ENCODE data around the gene CFAP90.

CFAP90 gene

GRCh38 chr5:7886849-7887475, 36.0 kb upstream of the CFAP90 start:
- peaks cover 27% of the 10 kb centered on the region for H3K36me3 ChIP-seq
- H3K4me1 ChIP-seq (ENCODE audit: control insufficient read depth in 1 of 2, insufficient read depth in 1 of 2, low read depth in 1 of 2, low read length in 1 of 2), result peaks cover 21 to 22% of the 10 kb centered on the region in 2 experiments
- H3K9me3 ChIP-seq, result no peaks in the 10 kb centered on the region
- no peak for TF ChIP-seq CTCF (IDR thresholded peaks at IDR 0.05)
- no peak overlapping the region for H3K27ac ChIP-seq
- no peaks in the 10 kb centered on the region for H3K27me3 ChIP-seq
- no peak overlapping the region for H3K4me3 ChIP-seq (ENCODE audit: low read depth in 1 of 2, low read length in 1 of 2)

- H3K4me3 ChIP-seq (ENCODE audit: low read depth in 1 of 2, low read length in 1 of 2), result no peak overlapping the region
- no peaks in the 10 kb centered on the region for H3K27me3 ChIP-seq
- H3K9me3 ChIP-seq, result no peaks in the 10 kb centered on the region
- no peak for TF ChIP-seq CTCF (IDR thresholded peaks at IDR 0.05)
- peaks cover 13% of the 10 kb centered on the region for H3K36me3 ChIP-seq
- no peak overlapping the region for H3K27ac ChIP-seq
- H3K4me1 ChIP-seq (ENCODE audit: control insufficient read depth in 1 of 2, insufficient read depth in 1 of 2, low read depth in 1 of 2, low read length in 1 of 2), result peaks cover 35 to 36% of the 10 kb centered on the region in 2 experiments
Observed at GRCh38 chr5:7884491-7885267, 33.7 kb upstream of the CFAP90 start.

GRCh38 chr5:7882926-7883325, 32.0 kb upstream of the CFAP90 start:
- Histone ChIP-seq H3K36me3 (peaks cover 4% of the 10 kb centered on the region), H3K27me3 (no peaks in the 10 kb centered on the region), H3K9me3 (no peaks in the 10 kb centered on the region), H3K27ac (peak overlapping the region; percentile 73), H3K4me3 (ENCODE audit: low read depth in 1 of 2, low read length in 1 of 2) (no peak overlapping the region), H3K4me1 (ENCODE audit: control insufficient read depth in 1 of 2, insufficient read depth in 1 of 2, low read depth in 1 of 2, low read length in 1 of 2) (peaks cover 53% of the 10 kb centered on the region in 2 experiments)
- no peak for TF ChIP-seq CTCF (IDR thresholded peaks at IDR 0.05)

- no peak overlapping the region for H3K4me3 ChIP-seq (ENCODE audit: low read depth in 1 of 2, low read length in 1 of 2)
- H3K9me3 ChIP-seq, result no peaks in the 10 kb centered on the region
- H3K4me1 ChIP-seq (ENCODE audit: control insufficient read depth in 1 of 2, insufficient read depth in 1 of 2, low read depth in 1 of 2, low read length in 1 of 2), result peaks cover 53 to 55% of the 10 kb centered on the region in 2 experiments
- peak overlapping the region; percentile 73 for H3K27ac ChIP-seq
- H3K27me3 ChIP-seq, result no peaks in the 10 kb centered on the region
- H3K36me3 ChIP-seq, result peaks cover 5% of the 10 kb centered on the region
- TF ChIP-seq CTCF (IDR thresholded peaks at IDR 0.05), result no peak
Observed at GRCh38 chr5:7881816-7882215, 30.9 kb upstream of the CFAP90 start.

GRCh38 chr5:7881091-7881490, 30.2 kb upstream of the CFAP90 start:
- H3K4me3 ChIP-seq (ENCODE audit: low read depth in 1 of 2, low read length in 1 of 2), result no peak overlapping the region
- peak overlapping the region; percentile 73 for H3K27ac ChIP-seq
- H3K27me3 ChIP-seq, result no peaks in the 10 kb centered on the region
- no peaks in the 10 kb centered on the region for H3K9me3 ChIP-seq
- H3K36me3 ChIP-seq, result peaks cover 13% of the 10 kb centered on the region
- no peak for TF ChIP-seq CTCF (IDR thresholded peaks at IDR 0.05)
- peaks cover 53 to 55% of the 10 kb centered on the region in 2 experiments for H3K4me1 ChIP-seq (ENCODE audit: control insufficient read depth in 1 of 2, insufficient read depth in 1 of 2, low read depth in 1 of 2, low read length in 1 of 2)
